B cell (primary cell): ENCODE results near the gene GATA3. TPM values are rescaled to one million over a fixed set of nuclear protein-coding genes. Genes with fewer than 3 reads are reported as not detected.

Experiments
- ATAC-seq: fragments of 200-7000 bp; cut with Tn5 transposase; one replicate; pipeline ENCODE4 v1.10.0; 2021; ENCODE audit warnings: low read depth, mild to moderate bottlenecking, moderate number of reproducible peaks, moderate library complexity
- CTCF ChIA-PET: fragments of 350-600 bp; sonication (Branson Sonifier 250); formaldehyde crosslinking; loops from one replicate; lab custom pipeline; 2021; ENCODE audit warnings: antibody characterized with exemption, inconsistent platforms; lab: Charles Lee
- POLR2A ChIA-PET: fragments of 350-600 bp; sonication (Branson Sonifier 250); formaldehyde crosslinking; loops from one replicate; lab custom pipeline; 2021; ENCODE audit warnings: antibody characterized with exemption; lab: Charles Lee
- DNase-seq: peaks from one replicate; pipeline ENCODE4 v3.0.0; 2013
- H2AFZ ChIP-seq: 2 replicates; pipeline ENCODE4 v1.6.1; 2012; ENCODE audit warnings: mild to moderate bottlenecking, low read depth, low read length; ENCODE audit not compliant: insufficient read depth, poor library complexity, severe bottlenecking
- H3K27ac ChIP-seq, 2 donors: 1 replicate in 1 of 2; 2 replicates in 1 of 2; pipeline ENCODE4 v1.5.1; 2012 to 2013; ENCODE audit warnings: low read length in 2 of 2, mild to moderate bottlenecking in 2 of 2, moderate library complexity in 1 of 2
- H3K27me3 ChIP-seq, 4 experiments: fragments of 200-600 bp in 1 of 4; sonication (generic) in 1 of 4; replicated peaks in 1 of 4; 1 replicate in 2 of 4; 2 replicates in 2 of 4; pipeline versions ENCODE4 v1.6.1 to v1.7.0; 2013 to 2016; ENCODE audit warnings: low read length in 3 of 4, mild to moderate bottlenecking in 2 of 4, mixed read lengths in 1 of 4, moderate library complexity in 1 of 4; ENCODE audit not compliant: insufficient read depth in 4 of 4, control insufficient read depth in 3 of 4; ENCODE audit errors: control extremely low read depth in 1 of 4
- H3K36me3 ChIP-seq, 2 experiments: replicated peaks in 1 of 2; 1 replicate in 1 of 2; 2 replicates in 1 of 2; pipeline versions ENCODE4 v1.6.1 to v1.7.1; 2013; ENCODE audit warnings: low read length in 1 of 2; ENCODE audit not compliant: insufficient read depth in 2 of 2, control insufficient read depth in 1 of 2; ENCODE audit errors: control extremely low read depth in 1 of 2, extremely low read depth in 1 of 2
- H3K4me1 ChIP-seq, 2 donors: fragments of 200-600 bp in 1 of 2; sonication (generic) in 1 of 2; 1 replicate in 1 of 2; 2 replicates in 1 of 2; pipeline versions ENCODE4 v1.5.1 to v1.6.1; 2013 to 2017; ENCODE audit warnings: low read length in 2 of 2; ENCODE audit not compliant: control insufficient read depth in 2 of 2, insufficient read depth in 2 of 2
- H3K4me2 ChIP-seq: replicated peaks from 2 replicates; pipeline ENCODE3; 2012; ENCODE audit warnings: mild to moderate bottlenecking, low read depth, low read length; ENCODE audit not compliant: poor library complexity, severe bottlenecking
- H3K4me3 ChIP-seq, 5 experiments: fragments of 200-600 bp in 1 of 5; sonication (generic) in 1 of 5; 1 replicate in 3 of 5; 2 replicates in 2 of 5; pipeline versions ENCODE4 v1.5.1 to v1.7.0; 2011 to 2016; ENCODE audit warnings: low read length in 4 of 5, mild to moderate bottlenecking in 4 of 5, low read depth in 2 of 5, control low read depth in 1 of 5, moderate library complexity in 1 of 5; ENCODE audit not compliant: insufficient read depth in 1 of 5; ENCODE audit errors: control extremely low read depth in 1 of 5, extremely low read depth in 1 of 5
- H3K79me2 ChIP-seq: fragments of 200-600 bp; sonication (generic); one replicate; pipeline ENCODE4 v1.6.0; 2016; ENCODE audit warnings: low read length; ENCODE audit not compliant: control insufficient read depth, insufficient read depth
- H3K9ac ChIP-seq: fragments of 200-600 bp; sonication (generic); 2 replicates; pipeline ENCODE4 v1.6.1; 2017; ENCODE audit warnings: mild to moderate bottlenecking, low read length, moderate library complexity
- H3K9me3 ChIP-seq, 3 donors: one replicate each; pipeline versions ENCODE4 v1.6.1 to v1.7.1; 2013; ENCODE audit warnings: low read length in 2 of 3; ENCODE audit not compliant: control insufficient read depth in 2 of 3, insufficient read depth in 1 of 3; ENCODE audit errors: control extremely low read depth in 1 of 3
- H4K20me1 ChIP-seq: 2 replicates; pipeline ENCODE4 v1.6.0; 2012; ENCODE audit warnings: mild to moderate bottlenecking, low read length; ENCODE audit not compliant: insufficient read depth, control insufficient read depth, poor library complexity, severe bottlenecking
- H3K27ac Mint-ChIP-seq: one replicate; pipeline ENCODE4 v1.8.0; 2021; ENCODE audit warnings: mixed read lengths
- H3K27me3 Mint-ChIP-seq: one replicate; pipeline ENCODE4 v1.8.0; 2021; ENCODE audit warnings: mixed read lengths
- H3K4me1 Mint-ChIP-seq: one replicate; pipeline ENCODE4 v1.8.0; 2021; ENCODE audit warnings: mixed read lengths
- H3K4me3 Mint-ChIP-seq: one replicate; pipeline ENCODE4 v1.8.0; 2021; ENCODE audit warnings: mixed read lengths
- H3K9me3 Mint-ChIP-seq: one replicate; pipeline ENCODE4 v1.8.0; 2022; ENCODE audit warnings: mixed read lengths; ENCODE audit not compliant: insufficient read depth
- CTCF ChIP-seq: fragments of 200-600 bp; IDR thresholded peaks from one replicate; pipeline ENCODE4 v1.8.0; 2022; ENCODE audit warnings: antibody characterized with exemption, mild to moderate bottlenecking
- EZH2 ChIP-seq: IDR thresholded peaks from 2 replicates; pipeline ENCODE4 v1.6.1; 2012; ENCODE audit warnings: borderline replicate concordance, low read depth, mild to moderate bottlenecking, moderate library complexity, low read length; ENCODE audit not compliant: insufficient read depth, poor library complexity, severe bottlenecking
- WGBS: methylation state at CpG from one replicate; pipeline ENCODE4 v1.1.5; 2013; ENCODE audit warnings: missing lambda C conversion rate; ENCODE audit not compliant: insufficient coverage; 5-methylcytosine and 5-hydroxymethylcytosine counted together
- intact Hi-C: fragments of 100-400 bp; cut with micrococcal nuclease; formaldehyde crosslinking; loops from one replicate; pipeline ENCODE4 v1.10.0; 2022
- polyA plus RNA-seq: library from polyadenylated mRNA; depleted of rRNA; stranded (reverse); fragments of >200 nt; gene quantifications from 2 replicates; pipeline ENCODE4 v1.2.3, GENCODE V29; 2012
- total RNA-seq, 2 donors: library from RNA; stranded (reverse); fragments of 120-200 nt in 1 of 2; gene quantifications; 1 replicate in 1 of 2; 2 replicates in 1 of 2; pipeline versions ENCODE4 v1.2.3 to v1.2.4, GENCODE V29; 2013 to 2022

The GATA3 gene
- total and polyA plus RNA-seq, 2 donors (not counting 1 experiment from before 2014, with no cell fraction given): 0.60 to 0.94 TPM

GRCh38 chr10:8104721-8105120 lies 50.2 kb downstream of the GATA3 start:
- H3K9ac ChIP-seq: no peak overlapping the region
- H2AFZ ChIP-seq: no peak overlapping the region
- intact Hi-C loops: no loop called here
- ChIA-PET CTCF (no interaction called here), POLR2A (no interaction called here)
- H3K79me2 ChIP-seq: no peaks in the 10 kb centered on the region
- no peaks in the 10 kb centered on the region for H3K4me1 ChIP-seq
- H3K4me2 ChIP-seq: no peak overlapping the region
- H3K9me3 ChIP-seq: peaks cover 0 to 3% (median 0%) of the 10 kb centered on the region in 3 donors
- peaks cover 4% of the 10 kb centered on the region for H3K9me3 Mint-ChIP-seq
- DNase-seq: no peak
- H3K4me3 ChIP-seq: no peak overlapping the region
- H3K4me1 Mint-ChIP-seq: no peaks in the 10 kb centered on the region
- H3K27ac ChIP-seq: no peak overlapping the region
- ATAC-seq: no peak
- H3K27me3 ChIP-seq: peaks cover 0 to 3% (median 0%) of the 10 kb centered on the region in 4 experiments
- no peak for TF ChIP-seq CTCF
- no peak for TF ChIP-seq EZH2
- peaks cover 5% of the 10 kb centered on the region for H3K27me3 Mint-ChIP-seq
- H4K20me1 ChIP-seq: no peaks in the 10 kb centered on the region
- 34% methylated on average over 4 of the region's 7 CpGs for WGBS
- no peaks in the 10 kb centered on the region for H3K36me3 ChIP-seq
- H3K4me3 Mint-ChIP-seq: no peak overlapping the region
- no peak overlapping the region for H3K27ac Mint-ChIP-seq

GRCh38 chr10:8105932-8106331 lies 51.4 kb downstream of the GATA3 start:
- no peak overlapping the region for H3K9ac ChIP-seq
- intact Hi-C loops: no loop called here
- CTCF ChIA-PET: no interaction called here
- peaks cover 0 to 3% (median 0%) of the 10 kb centered on the region in 3 donors for H3K9me3 ChIP-seq
- DNase-seq (no peak), ATAC-seq (no peak)
- no peak overlapping the region for H3K27ac ChIP-seq
- H3K36me3 ChIP-seq: no peaks in the 10 kb centered on the region
- Mint-ChIP-seq H3K4me3 (no peak overlapping the region), H3K9me3 (peaks cover 4% of the 10 kb centered on the region), H3K4me1 (no peaks in the 10 kb centered on the region), H3K27ac (no peak overlapping the region), H3K27me3 (peaks cover 5% of the 10 kb centered on the region)
- H4K20me1 ChIP-seq: no peaks in the 10 kb centered on the region
- no peak overlapping the region for H3K4me3 ChIP-seq
- WGBS: 94% methylated on average over 1 of the region's 2 CpGs
- POLR2A ChIA-PET: no interaction called here
- TF ChIP-seq CTCF (no peak), EZH2 (no peak)
- peaks cover 0 to 3% (median 0%) of the 10 kb centered on the region in 4 experiments for H3K27me3 ChIP-seq
- H2AFZ ChIP-seq: no peak overlapping the region
- no peaks in the 10 kb centered on the region for H3K79me2 ChIP-seq
- no peak overlapping the region for H3K4me2 ChIP-seq
- H3K4me1 ChIP-seq: no peaks in the 10 kb centered on the region
